H9 (cell line): ENCODE measurements around the gene ANKRD23. TPM values are rescaled to one million over a fixed set of nuclear protein-coding genes. Genes with fewer than 3 reads are reported as not detected.

Experiments
- DNase-seq: peaks from one replicate; pipeline ENCODE4 v3.0.0-alpha.2; 2017
- H2AFZ ChIP-seq: one replicate; pipeline ENCODE4 v1.6.1; 2013; ENCODE audit warnings: mild to moderate bottlenecking, low read length, control low read depth, moderate library complexity
- H2AK5ac ChIP-seq: 2 replicates; pipeline ENCODE4 v1.6.1; 2013; ENCODE audit warnings: low read length, control low read depth, mixed read lengths; ENCODE audit not compliant: insufficient read length
- H2BK120ac ChIP-seq: one replicate; pipeline ENCODE4 v1.6.1; 2013; ENCODE audit warnings: low read depth, mild to moderate bottlenecking, low read length, control low read depth, inconsistent platforms; ENCODE audit not compliant: poor library complexity, severe bottlenecking
- H2BK12ac ChIP-seq: 2 replicates; pipeline ENCODE4 v1.6.1; 2013; ENCODE audit warnings: low read length, control low read depth, mixed read lengths, low read depth; ENCODE audit not compliant: insufficient read length
- H2BK15ac ChIP-seq: 2 replicates; pipeline ENCODE4 v1.6.1; 2013; ENCODE audit warnings: low read depth, low read length, control low read depth
- H2BK20ac ChIP-seq: one replicate; pipeline ENCODE4 v1.6.1; 2013; ENCODE audit warnings: low read depth, mild to moderate bottlenecking, low read length, control low read depth, inconsistent platforms; ENCODE audit not compliant: poor library complexity, severe bottlenecking
- H2BK5ac ChIP-seq: 2 replicates; pipeline ENCODE4 v1.6.1; 2013; ENCODE audit warnings: low read length, control low read depth, mixed read lengths; ENCODE audit not compliant: insufficient read length
- H3K14ac ChIP-seq: 2 replicates; pipeline ENCODE4 v1.6.1; 2013; ENCODE audit warnings: low read length, control low read depth; ENCODE audit not compliant: insufficient read depth
- H3K18ac ChIP-seq: 2 replicates; pipeline ENCODE4 v1.6.1; 2013; ENCODE audit warnings: low read depth, mild to moderate bottlenecking, mixed read lengths, low read length, control low read depth; ENCODE audit not compliant: insufficient read length
- H3K23ac ChIP-seq: 2 replicates; pipeline ENCODE4 v1.6.1; 2013; ENCODE audit warnings: low read length, control low read depth, mixed read lengths, low read depth; ENCODE audit not compliant: insufficient read length
- H3K23me2 ChIP-seq: 2 replicates; pipeline ENCODE4 v1.6.1; 2013; ENCODE audit warnings: low read depth, mild to moderate bottlenecking, mixed read lengths, low read length, control low read depth; ENCODE audit not compliant: insufficient read length, poor library complexity, severe bottlenecking
- H3K27ac ChIP-seq: 2 replicates; pipeline ENCODE4 v1.5.1; 2013; ENCODE audit warnings: low read length, control low read depth, mixed read lengths, low read depth; ENCODE audit not compliant: insufficient read length
- H3K27me3 ChIP-seq: 2 replicates; pipeline ENCODE4 v1.6.1; 2013; ENCODE audit warnings: low read length, control low read depth, inconsistent platforms; ENCODE audit not compliant: insufficient read depth
- H3K4ac ChIP-seq: 2 replicates; pipeline ENCODE4 v1.6.1; 2013; ENCODE audit warnings: low read depth, mild to moderate bottlenecking, control low read depth, inconsistent platforms, low read length, moderate library complexity
- H3K4me1 ChIP-seq: 2 replicates; pipeline ENCODE4 v1.6.1; 2013; ENCODE audit warnings: low read length, control low read depth, inconsistent platforms; ENCODE audit not compliant: insufficient read depth
- H3K4me2 ChIP-seq: 2 replicates; pipeline ENCODE4 v1.6.1; 2013; ENCODE audit warnings: low read length, control low read depth, mixed read lengths; ENCODE audit not compliant: insufficient read length, insufficient read depth
- H3K56ac ChIP-seq: 2 replicates; pipeline ENCODE4 v1.6.1; 2013; ENCODE audit warnings: low read depth, mild to moderate bottlenecking, mixed read lengths, low read length, control low read depth; ENCODE audit not compliant: insufficient read length
- H3K79me1 ChIP-seq: 2 replicates; pipeline ENCODE4 v1.6.1; 2013; ENCODE audit warnings: low read depth, mild to moderate bottlenecking, moderate library complexity, low read length, control low read depth, inconsistent platforms; ENCODE audit not compliant: insufficient read depth, poor library complexity, severe bottlenecking
- H3K79me2 ChIP-seq: 2 replicates; pipeline ENCODE4 v1.6.1; 2013; ENCODE audit warnings: low read length, control low read depth, inconsistent platforms; ENCODE audit not compliant: insufficient read depth
- H3K9ac ChIP-seq: 2 replicates; pipeline ENCODE4 v1.6.1; 2013; ENCODE audit warnings: low read length, control low read depth, mixed read lengths; ENCODE audit not compliant: insufficient read length; ENCODE audit errors: extremely low read depth
- H3K9me3 ChIP-seq: one replicate; pipeline ENCODE4 v1.6.1; 2013; ENCODE audit warnings: low read depth, low read length, inconsistent platforms; ENCODE audit not compliant: control insufficient read depth
- H3T11ph ChIP-seq: one replicate; pipeline ENCODE4 v1.6.1; 2013; ENCODE audit warnings: mild to moderate bottlenecking, low read length, control low read depth, inconsistent platforms
- H4K20me1 ChIP-seq: one replicate; pipeline ENCODE4 v1.6.1; 2013; ENCODE audit not compliant: control insufficient read depth, insufficient read length, insufficient read depth
- H4K5ac ChIP-seq: 2 replicates; pipeline ENCODE4 v1.6.1; 2013; ENCODE audit warnings: low read depth, mild to moderate bottlenecking, mixed read lengths, low read length, control low read depth; ENCODE audit not compliant: insufficient read length
- H4K8ac ChIP-seq: replicated peaks from 2 replicates; pipeline ENCODE4 v1.6.1; 2013; ENCODE audit warnings: low read length, control low read depth, mixed read lengths, low read depth; ENCODE audit not compliant: insufficient read length
- H4K91ac ChIP-seq: 2 replicates; pipeline ENCODE4 v1.6.1; 2013; ENCODE audit warnings: low read depth, mild to moderate bottlenecking, moderate library complexity, mixed read lengths, low read length, control low read depth; ENCODE audit not compliant: insufficient read length
- H3K27ac Mint-ChIP-seq, 3 experiments: 2 replicates in 2 of 3; 3 replicates in 1 of 3; pipeline ENCODE4 v1.8.0; 2020 to 2021; ENCODE audit warnings: mixed read lengths in 3 of 3, mild to moderate bottlenecking in 1 of 3, moderate library complexity in 1 of 3
- H3K27me3 Mint-ChIP-seq: 2 replicates; pipeline ENCODE4 v1.8.0; 2021; ENCODE audit warnings: low read depth, mild to moderate bottlenecking, moderate library complexity, mixed read lengths
- H3K36me3 Mint-ChIP-seq, 3 experiments: 2 replicates in 2 of 3; 3 replicates in 1 of 3; pipeline ENCODE4 v1.8.0; 2020 to 2021; ENCODE audit warnings: low read depth in 3 of 3, mixed read lengths in 3 of 3; ENCODE audit not compliant: insufficient read depth in 1 of 3
- H3K4me1 Mint-ChIP-seq, 2 experiments: 2 replicates each; pipeline ENCODE4 v1.8.0; 2020; ENCODE audit warnings: mixed read lengths in 2 of 2
- H3K4me3 Mint-ChIP-seq, 2 experiments: 2 replicates in 1 of 2; 3 replicates in 1 of 2; pipeline ENCODE4 v1.8.0; 2020 to 2021; ENCODE audit warnings: mild to moderate bottlenecking in 2 of 2, mixed read lengths in 2 of 2, moderate library complexity in 1 of 2
- H3K9me3 Mint-ChIP-seq, 2 experiments: 2 replicates in 1 of 2; 3 replicates in 1 of 2; pipeline ENCODE4 v1.8.0; 2020; ENCODE audit warnings: mild to moderate bottlenecking in 2 of 2, mixed read lengths in 2 of 2, moderate library complexity in 1 of 2
- WGBS: extraction: QIAGEN DNeasy Blood & Tissue Kit; methylation state at CpG from one replicate; pipeline ENCODE4 v1.1.7; 2013; ENCODE audit warnings: missing lambda C conversion rate, low lambda C conversion rate, mixed read lengths; ENCODE audit not compliant: insufficient read length; ENCODE audit errors: extremely low coverage; 5-methylcytosine and 5-hydroxymethylcytosine counted together
- total RNA-seq: library from RNA; stranded (reverse); gene quantifications from 2 replicates; pipeline ENCODE4 v1.2.1, GENCODE V29; 2021
- TF ChIP-seq, protein P1 (sequence below): fragments of 200-600 bp; sonication (generic); conservative IDR thresholded peaks from 3 replicates; pipeline ENCODE4 v1.8.0; 2021; ENCODE audit warnings: antibody characterized with exemption, mild to moderate bottlenecking

ANKRD23 gene
- total RNA-seq, 1 experiment from 2014 or later: 2.4 TPM

DNA sequence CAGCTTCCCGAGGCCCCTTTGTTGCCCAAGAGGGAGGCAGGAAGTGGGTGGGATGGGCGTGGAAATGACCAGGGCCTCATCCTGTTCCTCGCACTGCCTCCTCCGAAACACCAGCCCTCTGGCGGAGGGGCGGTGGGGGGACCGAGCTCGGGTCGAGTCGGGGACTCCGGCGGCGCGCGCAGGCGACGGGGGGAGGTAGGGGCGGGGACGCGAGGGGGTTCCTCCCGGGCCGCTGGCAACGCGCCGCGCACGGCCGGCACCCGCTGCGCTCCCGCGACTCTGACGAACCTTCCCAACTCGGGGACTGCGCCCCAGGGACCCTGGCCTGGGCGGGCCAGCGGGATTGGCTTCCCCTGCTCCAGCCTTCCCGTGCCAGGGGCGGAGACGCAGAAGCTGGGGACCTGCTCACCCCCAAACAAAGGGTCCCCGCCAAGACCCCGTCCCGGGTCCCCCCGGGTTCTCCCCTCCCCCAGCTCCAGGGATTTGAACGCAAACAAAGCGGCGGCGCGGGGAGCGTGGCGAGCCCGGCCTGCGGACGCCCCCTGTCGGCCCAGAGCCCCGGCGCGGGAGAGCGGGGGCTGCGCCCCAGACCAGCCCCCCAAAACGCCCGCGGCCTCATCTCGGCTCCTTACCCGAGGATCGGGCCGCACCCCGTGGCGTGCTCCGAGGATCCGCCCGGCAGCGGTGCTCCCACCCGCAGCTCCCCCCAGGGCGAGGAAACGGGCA is 24.9 kb upstream of the ANKRD23 start:
- WGBS: no CpG with 5 or more reads among the region's 76 CpGs
- H3K4ac ChIP-seq: no peak overlapping the region; the same call in 1 of the 2 replicates
- H3K56ac ChIP-seq: no peak overlapping the region
- TF ChIP-seq, protein P1, sequence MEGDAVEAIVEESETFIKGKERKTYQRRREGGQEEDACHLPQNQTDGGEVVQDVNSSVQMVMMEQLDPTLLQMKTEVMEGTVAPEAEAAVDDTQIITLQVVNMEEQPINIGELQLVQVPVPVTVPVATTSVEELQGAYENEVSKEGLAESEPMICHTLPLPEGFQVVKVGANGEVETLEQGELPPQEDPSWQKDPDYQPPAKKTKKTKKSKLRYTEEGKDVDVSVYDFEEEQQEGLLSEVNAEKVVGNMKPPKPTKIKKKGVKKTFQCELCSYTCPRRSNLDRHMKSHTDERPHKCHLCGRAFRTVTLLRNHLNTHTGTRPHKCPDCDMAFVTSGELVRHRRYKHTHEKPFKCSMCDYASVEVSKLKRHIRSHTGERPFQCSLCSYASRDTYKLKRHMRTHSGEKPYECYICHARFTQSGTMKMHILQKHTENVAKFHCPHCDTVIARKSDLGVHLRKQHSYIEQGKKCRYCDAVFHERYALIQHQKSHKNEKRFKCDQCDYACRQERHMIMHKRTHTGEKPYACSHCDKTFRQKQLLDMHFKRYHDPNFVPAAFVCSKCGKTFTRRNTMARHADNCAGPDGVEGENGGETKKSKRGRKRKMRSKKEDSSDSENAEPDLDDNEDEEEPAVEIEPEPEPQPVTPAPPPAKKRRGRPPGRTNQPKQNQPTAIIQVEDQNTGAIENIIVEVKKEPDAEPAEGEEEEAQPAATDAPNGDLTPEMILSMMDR: peak; percentile 78
- no peak overlapping the region for H4K5ac ChIP-seq
- peak overlapping the region; percentile 96 for H3K14ac ChIP-seq
- H3K79me2 ChIP-seq: peaks cover 10% of the 10 kb centered on the region; the same call in 1 of the 2 replicates
- H3K9ac ChIP-seq: peak overlapping the region; percentile 77
- H3K23ac ChIP-seq: no peak overlapping the region
- H2BK120ac ChIP-seq: no peak overlapping the region
- Mint-ChIP-seq H3K4me3 (peak overlapping the region; percentile 85 to 88), H3K4me1 (peaks cover 23 to 32% of the 10 kb centered on the region in 2 experiments), H3K36me3 (peaks cover 10 to 41% (median 33%) of the 10 kb centered on the region in 3 experiments), H3K9me3 (no peaks in the 10 kb centered on the region), H3K27ac (peak overlapping the region in 2 of 3 experiments; percentile 65 to 91; a peak in 3 of 7 replicates), H3K27me3 (no peaks in the 10 kb centered on the region; the same call in 1 of the 2 replicates)
- H3K23me2 ChIP-seq: peaks cover 16% of the 10 kb centered on the region
- DNase-seq: peak; percentile 83
- H3K79me1 ChIP-seq: peaks cover 10% of the 10 kb centered on the region
- H2BK15ac ChIP-seq: no peak overlapping the region
- H4K91ac ChIP-seq: no peak overlapping the region
- H3K27ac ChIP-seq: no peak overlapping the region
- H3T11ph ChIP-seq: no peak overlapping the region
- no peaks in the 10 kb centered on the region for H3K27me3 ChIP-seq
- H2BK5ac ChIP-seq: no peak overlapping the region
- H4K8ac ChIP-seq: no peak overlapping the region
- no peaks in the 10 kb centered on the region for H4K20me1 ChIP-seq
- peak overlapping the region; percentile 70 for H3K4me2 ChIP-seq
- no peaks in the 10 kb centered on the region for H3K9me3 ChIP-seq
- H3K4me1 ChIP-seq: peaks cover 3% of the 10 kb centered on the region; the same call in 1 of the 2 replicates
- H2AK5ac ChIP-seq: no peak overlapping the region
- no peak overlapping the region for H2AFZ ChIP-seq
- no peak overlapping the region for H2BK12ac ChIP-seq
- no peak overlapping the region for H2BK20ac ChIP-seq
- peak overlapping the region; percentile 91 for H3K18ac ChIP-seq
